Heart right ventricle (tissue), 16 donors: ENCODE measurements around the gene EPN1. TPM values are rescaled to one million over a fixed set of nuclear protein-coding genes. Genes with fewer than 3 reads are reported as not detected.

Experiments
- ATAC-seq, 8 donors: fragments of 200-7000 bp; cut with Tn5 transposase; one replicate each; pipeline ENCODE4 v1.9.1; 2020; ENCODE audit warnings: mild to moderate bottlenecking in 8 of 8, moderate library complexity in 8 of 8, moderate number of reproducible peaks in 1 of 8
- DNase-seq, 2 donors: peaks; one replicate each; pipeline ENCODE4 v3.0.0-alpha.2; 2020
- H3K27ac ChIP-seq, 10 donors: fragments of 200-600 bp; sonication (generic) in 2 of 10; one replicate each; pipeline versions ENCODE4 v1.5.0 to v1.8.0; 2020 to 2022; ENCODE audit warnings: mild to moderate bottlenecking in 3 of 10
- H3K27me3 ChIP-seq, 7 donors: fragments of 200-600 bp; one replicate each; pipeline ENCODE4 v1.8.0; 2021 to 2022; ENCODE audit warnings: mild to moderate bottlenecking in 2 of 7
- H3K36me3 ChIP-seq, 9 donors: fragments of 200-600 bp; sonication (generic) in 1 of 9; one replicate each; pipeline versions ENCODE4 v1.5.0 to v1.8.0; 2020 to 2022; ENCODE audit warnings: mild to moderate bottlenecking in 2 of 9
- H3K4me1 ChIP-seq, 9 donors: fragments of 200-600 bp; sonication (generic) in 1 of 9; one replicate each; pipeline versions ENCODE4 v1.5.0 to v1.8.0; 2020 to 2022; ENCODE audit warnings: mild to moderate bottlenecking in 4 of 9
- H3K4me3 ChIP-seq, 10 donors: fragments of 200-600 bp; sonication (generic) in 2 of 10; one replicate each; pipeline versions ENCODE4 v1.5.0 to v1.8.0; 2020 to 2022; ENCODE audit warnings: mild to moderate bottlenecking in 7 of 10, moderate library complexity in 2 of 10
- H3K9me3 ChIP-seq, 11 donors: fragments of 200-600 bp in 10 of 11; sonication (generic) in 2 of 11; one replicate each; pipeline versions ENCODE4 v1.5.0 to v1.8.0; 2013 to 2022; ENCODE audit warnings: mild to moderate bottlenecking in 2 of 11, control low read depth in 1 of 11, moderate library complexity in 1 of 11
- CTCF ChIP-seq, 9 donors: fragments of 200-600 bp; sonication (generic) in 2 of 9; IDR thresholded peaks; one replicate each; pipeline versions ENCODE4 v1.5.0 to v1.8.0; 2021 to 2022; ENCODE audit warnings: antibody characterized with exemption in 9 of 9, mild to moderate bottlenecking in 5 of 9, moderate library complexity in 1 of 9
- WGBS, 2 donors: extraction: QIAGEN DNeasy Blood & Tissue Kit; methylation state at CpG; one replicate each; pipeline ENCODE4 v1.1.7; 2013; ENCODE audit warnings: inconsistent platforms in 1 of 2; 5-methylcytosine and 5-hydroxymethylcytosine counted together
- intact Hi-C, 10 donors: fragments of 100-400 bp; cut with DNase I; formaldehyde crosslinking; loops; one replicate each; pipeline versions ENCODE4 v1.11.1 to v1.14.2; 2022
- polyA plus RNA-seq, 2 donors: library from polyadenylated mRNA; stranded (reverse); fragments of 200-250 nt; gene quantifications; one replicate each; pipeline ENCODE4 v1.2.3, GENCODE V29; 2013
- total RNA-seq, 10 donors: library from RNA; stranded (reverse); fragmentation: NEBNext Ultra II Directional in 3 of 10; extraction: Animal tissue kit (Norgen Biotek cat#: 25700) in 3 of 10; gene quantifications; one replicate each; pipeline versions ENCODE4 v1.2.1 to v1.2.4, GENCODE V29; 2021 to 2023
- donor health status: Arrhythmogenic right ventricular cardiomyopathy.
- donor health status: ischemic (EF 13 %, LVEDD 7.1; RV severe dilation, severe dysfunction).
- donor health status: healthy with polysubstance abuse.
- donor health status: DM: no; HTN: yes; CAD: no.
- donor health status: DM: no; HTN: no; CAD: no.
- donor health status: ischemic (EF 25% LVEDD 6.9; RV normal size, moderate dysfunction).
- donor health status: ischemic (EF 25% LVEDD 5.7; RV mildly dilated, moderate dysfunction).
- donor health status: healthy.
- donor health status: DM: yes; HTN: yes; CAD: no.
- donor health status: Ischemic cardiomyopathy.
- donor health status: ischemic (EF 35%, LVEDD 5.7; RV mildly dilated, moderate dysfunction).
- donor health status: nonischemic (EF 11% LVEDD 7.7; RV severe dilation, severe dysfunction).
- donor health status: DM: yes; HTN: yes; CAD: no.
- donor health status: PGD.
- donor health status: ischemic (EF 29% LVEDD 5.4; RV normal size, mild dysfunction).
- donor health status: nonischemic (EF 23%, LVEDD 6.1; RV moderate dilation, normal function).

The EPN1 gene
- total and polyA plus RNA-seq, 12 donors, result 127 to 305 (median 138) TPM

GRCh38 chr19:55684946-55685681, 10.1 kb downstream of the EPN1 start:
- no peak for TF ChIP-seq CTCF (IDR thresholded peaks at IDR 0.05)
- peaks cover 0 to 37% (median 8%) of the 10 kb centered on the region in 9 donors for H3K4me1 ChIP-seq
- ATAC-seq (no peak), DNase-seq (no peak)
- WGBS, 2 donors, result 96% methylated on average over 60 of the region's 60 CpGs
- H3K36me3 ChIP-seq, result peaks cover 0 to 99% (median 45%) of the 10 kb centered on the region in 9 donors
- intact Hi-C loops, result no loop called here
- H3K4me3 ChIP-seq, result no peak overlapping the region
- H3K9me3 ChIP-seq, result no peaks in the 10 kb centered on the region
- H3K27me3 ChIP-seq, result no peaks in the 10 kb centered on the region
- no peak overlapping the region for H3K27ac ChIP-seq

- intact Hi-C loops, result no loop called here
- Histone ChIP-seq H3K27me3 (no peaks in the 10 kb centered on the region), H3K9me3 (no peaks in the 10 kb centered on the region), H3K4me1 (peaks cover 0 to 30% (median 5%) of the 10 kb centered on the region in 9 donors), H3K36me3 (peaks cover 0 to 99% (median 51%) of the 10 kb centered on the region in 9 donors), H3K27ac (no peak overlapping the region), H3K4me3 (no peak overlapping the region)
- 92 to 98% methylated on average over 6 of the region's 6 CpGs for WGBS, 2 donors
- no peak for TF ChIP-seq CTCF (IDR thresholded peaks at IDR 0.05)
- DNase-seq (no peak), ATAC-seq (no peak)
Observed at GRCh38 chr19:55685776-55686175, 10.8 kb downstream of the EPN1 start.

- DNase-seq, result no peak
- WGBS, 2 donors, result 85 to 87% methylated on average over 29 of the region's 29 CpGs
Observed at GRCh38 chr19:55686311-55687050, 11.5 kb downstream of the EPN1 start.

More at GRCh38 chr19:55686311-55687050, 11.5 kb downstream of the EPN1 start:
- Histone ChIP-seq H3K27me3 (no peaks in the 10 kb centered on the region), H3K27ac (no peak overlapping the region), H3K9me3 (no peaks in the 10 kb centered on the region), H3K4me1 (peaks cover 0 to 26% (median 3%) of the 10 kb centered on the region in 9 donors), H3K4me3 (no peak overlapping the region), H3K36me3 (peaks cover 0 to 99% (median 49%) of the 10 kb centered on the region in 9 donors)
- ATAC-seq, result no peak
- intact Hi-C loops, result no loop called here
- TF ChIP-seq CTCF (IDR thresholded peaks at IDR 0.05), result no peak
